K562 (cell line): ENCODE results near the gene CRKL. TPM values are rescaled to one million over a fixed set of nuclear protein-coding genes. Genes with fewer than 3 reads are reported as not detected.
A peak's percentile ranks its signal among the peaks of the same experiment; 100 is the strongest.

Experiments used
- SAP30 ChIP-seq: fragments of 200-600 bp; sonication (generic); IDR thresholded peaks from 2 replicates; pipeline ENCODE4 v1.6.1; 2012; ENCODE audit warnings: borderline replicate concordance, low read depth, mild to moderate bottlenecking, moderate library complexity, low read length, control low read depth, inconsistent platforms; ENCODE audit not compliant: insufficient read depth, poor library complexity, severe bottlenecking
- SRSF3 ChIP-seq: fragments of 200-400 bp; formaldehyde crosslinking; IDR thresholded peaks from 2 replicates; pipeline ENCODE4 v1.6.1; 2016; ENCODE audit warnings: mild to moderate bottlenecking, low read length, moderate library complexity; ENCODE audit not compliant: insufficient read depth
- TAL1 ChIP-seq: fragments of 450-650 bp; IDR thresholded peaks from 2 replicates; pipeline ENCODE4 v1.6.1; 2016; ENCODE audit warnings: mild to moderate bottlenecking
- XRCC4 ChIP-seq: IDR thresholded peaks from one replicate; pipeline ENCODE4 v1.6.1; 2011; ENCODE audit not compliant: insufficient read depth, insufficient read length; ENCODE audit errors: extremely low read depth
- ZNF586 ChIP-seq: fragments of 450-650 bp; formaldehyde crosslinking; conservative IDR thresholded peaks from 2 replicates; pipeline ENCODE4 v1.4.0; 2020; ENCODE audit warnings: mild to moderate bottlenecking, moderate library complexity
- polyA plus RNA-seq, 8 experiments: library from polyadenylated mRNA; depleted of rRNA in 4 of 8; stranded (reverse) in 5 of 8; unstranded in 3 of 8; fragments of >200 nt; fragmentation: Nextera tagmentation in 2 of 8; fragmentation: Illumina TruSeq in 1 of 8; extraction: Ambion mirVana in 2 of 8; extraction: Trizol in 1 of 8; gene quantifications; 2 replicates each; pipeline versions ENCODE4 v1.2.1 to v1.2.3, GENCODE V29; 2011 to 2014; ENCODE audit warnings: inconsistent platforms in 1 of 8, missing spikeins in 1 of 8
- total RNA-seq, 7 experiments: library from RNA; depleted of rRNA in 6 of 7; stranded (reverse); fragments of >200 nt in 6 of 7; fragmentation: Illumina TruSeq in 2 of 7; extraction: Trizol in 2 of 7; gene quantifications; 2 replicates each; pipeline versions ENCODE4 v1.2.1 to v1.2.3, GENCODE V29; 2011 to 2021; ENCODE audit warnings: low replicate concordance in 1 of 7
- TF ChIP-seq, protein P1 (sequence below): fragments of 450-650 bp; formaldehyde crosslinking; IDR thresholded peaks from 2 replicates; pipeline ENCODE4 v1.4.0; 2020; ENCODE audit warnings: mild to moderate bottlenecking, mixed read lengths
- TF ChIP-seq, protein P2 (sequence below): fragments of 200-600 bp; sonication (generic); IDR thresholded peaks from one replicate; pipeline ENCODE4 v1.6.1; 2012; ENCODE audit warnings: mild to moderate bottlenecking, low read depth, low read length, inconsistent platforms
- TF ChIP-seq, protein P3 (sequence below), 3 experiments: fragments of 200-800 bp in 1 of 3; fragments of 250-450 bp in 1 of 3; fragments of 450-650 bp in 1 of 3; sonication (Bioruptor Pico) in 1 of 3; sonication (Bioruptor generic) in 1 of 3; formaldehyde crosslinking in 1 of 3; IDR thresholded peaks; 2 replicates each; pipeline versions ENCODE4 v1.6.1 to v1.8.0; 2016 to 2022; ENCODE audit warnings: mild to moderate bottlenecking in 2 of 3, missing genetic modification characterization in 2 of 3, missing compliant biosample characterization in 1 of 3, moderate library complexity in 1 of 3

Gene CRKL
- total and polyA plus RNA-seq, 9 of the 15 experiments (the other 6 are each of a cell fraction or from before 2014, with no cell fraction given) = 100 to 263 (median 124) TPM

DNA sequence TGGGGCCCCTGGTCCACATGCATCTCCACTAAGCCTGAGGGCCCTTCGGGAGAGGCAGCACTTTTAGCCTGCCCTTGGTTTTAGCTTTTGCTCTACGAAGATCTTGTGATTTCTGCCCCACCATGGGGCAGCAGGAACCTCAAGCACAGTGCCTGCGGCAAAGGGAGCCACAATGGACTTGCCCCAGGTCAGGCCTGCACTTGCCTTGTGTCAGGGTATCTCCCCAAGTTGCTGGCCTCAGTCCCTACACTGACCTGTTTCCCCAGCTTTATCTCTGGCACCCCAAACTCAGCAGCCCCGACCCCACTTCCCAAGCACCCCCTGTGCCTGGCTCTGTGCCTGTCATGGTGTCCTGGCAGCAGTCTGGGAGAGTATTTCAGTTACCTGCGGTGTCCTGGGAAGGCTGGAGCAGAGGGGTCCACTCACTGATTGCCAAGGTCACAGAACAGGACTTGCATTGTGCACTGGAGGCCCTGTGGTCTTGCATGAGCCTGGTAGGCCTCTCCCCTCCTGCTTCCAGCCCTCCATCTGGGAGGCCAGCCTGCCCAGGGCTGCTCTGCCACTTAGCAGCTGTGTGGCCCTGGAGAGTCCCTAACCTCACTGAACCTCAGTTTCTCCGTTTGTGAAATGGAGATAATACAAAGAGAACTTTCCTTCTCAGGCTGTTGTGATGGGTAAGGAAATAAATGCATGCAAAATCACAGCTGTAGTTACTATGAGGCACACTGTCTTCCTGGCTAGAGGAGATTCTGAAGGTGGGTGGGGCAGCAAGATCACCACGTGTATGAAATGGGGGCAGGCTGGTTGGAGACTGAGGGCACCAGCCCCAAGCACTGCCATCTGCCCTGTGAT is 46.2 kb downstream of the CRKL start (continued):
- TF ChIP-seq XRCC4 (no peak), ZNF586 (CRISPR knock-in tag) (no peak), TAL1 (no peak), SRSF3 (no peak), SAP30 (no peak)
- TF ChIP-seq, protein P1, sequence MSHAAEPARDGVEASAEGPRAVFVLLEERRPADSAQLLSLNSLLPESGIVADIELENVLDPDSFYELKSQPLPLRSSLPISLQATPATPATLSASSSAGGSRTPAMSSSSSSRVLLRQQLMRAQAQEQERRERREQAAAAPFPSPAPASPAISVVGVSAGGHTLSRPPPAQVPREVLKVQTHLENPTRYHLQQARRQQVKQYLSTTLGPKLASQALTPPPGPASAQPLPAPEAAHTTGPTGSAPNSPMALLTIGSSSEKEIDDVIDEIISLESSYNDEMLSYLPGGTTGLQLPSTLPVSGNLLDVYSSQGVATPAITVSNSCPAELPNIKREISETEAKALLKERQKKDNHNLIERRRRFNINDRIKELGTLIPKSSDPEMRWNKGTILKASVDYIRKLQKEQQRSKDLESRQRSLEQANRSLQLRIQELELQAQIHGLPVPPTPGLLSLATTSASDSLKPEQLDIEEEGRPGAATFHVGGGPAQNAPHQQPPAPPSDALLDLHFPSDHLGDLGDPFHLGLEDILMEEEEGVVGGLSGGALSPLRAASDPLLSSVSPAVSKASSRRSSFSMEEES = no peak
- TF ChIP-seq, protein P2, sequence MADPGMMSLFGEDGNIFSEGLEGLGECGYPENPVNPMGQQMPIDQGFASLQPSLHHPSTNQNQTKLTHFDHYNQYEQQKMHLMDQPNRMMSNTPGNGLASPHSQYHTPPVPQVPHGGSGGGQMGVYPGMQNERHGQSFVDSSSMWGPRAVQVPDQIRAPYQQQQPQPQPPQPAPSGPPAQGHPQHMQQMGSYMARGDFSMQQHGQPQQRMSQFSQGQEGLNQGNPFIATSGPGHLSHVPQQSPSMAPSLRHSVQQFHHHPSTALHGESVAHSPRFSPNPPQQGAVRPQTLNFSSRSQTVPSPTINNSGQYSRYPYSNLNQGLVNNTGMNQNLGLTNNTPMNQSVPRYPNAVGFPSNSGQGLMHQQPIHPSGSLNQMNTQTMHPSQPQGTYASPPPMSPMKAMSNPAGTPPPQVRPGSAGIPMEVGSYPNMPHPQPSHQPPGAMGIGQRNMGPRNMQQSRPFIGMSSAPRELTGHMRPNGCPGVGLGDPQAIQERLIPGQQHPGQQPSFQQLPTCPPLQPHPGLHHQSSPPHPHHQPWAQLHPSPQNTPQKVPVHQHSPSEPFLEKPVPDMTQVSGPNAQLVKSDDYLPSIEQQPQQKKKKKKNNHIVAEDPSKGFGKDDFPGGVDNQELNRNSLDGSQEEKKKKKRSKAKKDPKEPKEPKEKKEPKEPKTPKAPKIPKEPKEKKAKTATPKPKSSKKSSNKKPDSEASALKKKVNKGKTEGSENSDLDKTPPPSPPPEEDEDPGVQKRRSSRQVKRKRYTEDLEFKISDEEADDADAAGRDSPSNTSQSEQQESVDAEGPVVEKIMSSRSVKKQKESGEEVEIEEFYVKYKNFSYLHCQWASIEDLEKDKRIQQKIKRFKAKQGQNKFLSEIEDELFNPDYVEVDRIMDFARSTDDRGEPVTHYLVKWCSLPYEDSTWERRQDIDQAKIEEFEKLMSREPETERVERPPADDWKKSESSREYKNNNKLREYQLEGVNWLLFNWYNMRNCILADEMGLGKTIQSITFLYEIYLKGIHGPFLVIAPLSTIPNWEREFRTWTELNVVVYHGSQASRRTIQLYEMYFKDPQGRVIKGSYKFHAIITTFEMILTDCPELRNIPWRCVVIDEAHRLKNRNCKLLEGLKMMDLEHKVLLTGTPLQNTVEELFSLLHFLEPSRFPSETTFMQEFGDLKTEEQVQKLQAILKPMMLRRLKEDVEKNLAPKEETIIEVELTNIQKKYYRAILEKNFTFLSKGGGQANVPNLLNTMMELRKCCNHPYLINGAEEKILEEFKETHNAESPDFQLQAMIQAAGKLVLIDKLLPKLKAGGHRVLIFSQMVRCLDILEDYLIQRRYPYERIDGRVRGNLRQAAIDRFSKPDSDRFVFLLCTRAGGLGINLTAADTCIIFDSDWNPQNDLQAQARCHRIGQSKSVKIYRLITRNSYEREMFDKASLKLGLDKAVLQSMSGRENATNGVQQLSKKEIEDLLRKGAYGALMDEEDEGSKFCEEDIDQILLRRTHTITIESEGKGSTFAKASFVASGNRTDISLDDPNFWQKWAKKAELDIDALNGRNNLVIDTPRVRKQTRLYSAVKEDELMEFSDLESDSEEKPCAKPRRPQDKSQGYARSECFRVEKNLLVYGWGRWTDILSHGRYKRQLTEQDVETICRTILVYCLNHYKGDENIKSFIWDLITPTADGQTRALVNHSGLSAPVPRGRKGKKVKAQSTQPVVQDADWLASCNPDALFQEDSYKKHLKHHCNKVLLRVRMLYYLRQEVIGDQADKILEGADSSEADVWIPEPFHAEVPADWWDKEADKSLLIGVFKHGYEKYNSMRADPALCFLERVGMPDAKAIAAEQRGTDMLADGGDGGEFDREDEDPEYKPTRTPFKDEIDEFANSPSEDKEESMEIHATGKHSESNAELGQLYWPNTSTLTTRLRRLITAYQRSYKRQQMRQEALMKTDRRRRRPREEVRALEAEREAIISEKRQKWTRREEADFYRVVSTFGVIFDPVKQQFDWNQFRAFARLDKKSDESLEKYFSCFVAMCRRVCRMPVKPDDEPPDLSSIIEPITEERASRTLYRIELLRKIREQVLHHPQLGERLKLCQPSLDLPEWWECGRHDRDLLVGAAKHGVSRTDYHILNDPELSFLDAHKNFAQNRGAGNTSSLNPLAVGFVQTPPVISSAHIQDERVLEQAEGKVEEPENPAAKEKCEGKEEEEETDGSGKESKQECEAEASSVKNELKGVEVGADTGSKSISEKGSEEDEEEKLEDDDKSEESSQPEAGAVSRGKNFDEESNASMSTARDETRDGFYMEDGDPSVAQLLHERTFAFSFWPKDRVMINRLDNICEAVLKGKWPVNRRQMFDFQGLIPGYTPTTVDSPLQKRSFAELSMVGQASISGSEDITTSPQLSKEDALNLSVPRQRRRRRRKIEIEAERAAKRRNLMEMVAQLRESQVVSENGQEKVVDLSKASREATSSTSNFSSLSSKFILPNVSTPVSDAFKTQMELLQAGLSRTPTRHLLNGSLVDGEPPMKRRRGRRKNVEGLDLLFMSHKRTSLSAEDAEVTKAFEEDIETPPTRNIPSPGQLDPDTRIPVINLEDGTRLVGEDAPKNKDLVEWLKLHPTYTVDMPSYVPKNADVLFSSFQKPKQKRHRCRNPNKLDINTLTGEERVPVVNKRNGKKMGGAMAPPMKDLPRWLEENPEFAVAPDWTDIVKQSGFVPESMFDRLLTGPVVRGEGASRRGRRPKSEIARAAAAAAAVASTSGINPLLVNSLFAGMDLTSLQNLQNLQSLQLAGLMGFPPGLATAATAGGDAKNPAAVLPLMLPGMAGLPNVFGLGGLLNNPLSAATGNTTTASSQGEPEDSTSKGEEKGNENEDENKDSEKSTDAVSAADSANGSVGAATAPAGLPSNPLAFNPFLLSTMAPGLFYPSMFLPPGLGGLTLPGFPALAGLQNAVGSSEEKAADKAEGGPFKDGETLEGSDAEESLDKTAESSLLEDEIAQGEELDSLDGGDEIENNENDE = no peak
- TF ChIP-seq, protein P3, sequence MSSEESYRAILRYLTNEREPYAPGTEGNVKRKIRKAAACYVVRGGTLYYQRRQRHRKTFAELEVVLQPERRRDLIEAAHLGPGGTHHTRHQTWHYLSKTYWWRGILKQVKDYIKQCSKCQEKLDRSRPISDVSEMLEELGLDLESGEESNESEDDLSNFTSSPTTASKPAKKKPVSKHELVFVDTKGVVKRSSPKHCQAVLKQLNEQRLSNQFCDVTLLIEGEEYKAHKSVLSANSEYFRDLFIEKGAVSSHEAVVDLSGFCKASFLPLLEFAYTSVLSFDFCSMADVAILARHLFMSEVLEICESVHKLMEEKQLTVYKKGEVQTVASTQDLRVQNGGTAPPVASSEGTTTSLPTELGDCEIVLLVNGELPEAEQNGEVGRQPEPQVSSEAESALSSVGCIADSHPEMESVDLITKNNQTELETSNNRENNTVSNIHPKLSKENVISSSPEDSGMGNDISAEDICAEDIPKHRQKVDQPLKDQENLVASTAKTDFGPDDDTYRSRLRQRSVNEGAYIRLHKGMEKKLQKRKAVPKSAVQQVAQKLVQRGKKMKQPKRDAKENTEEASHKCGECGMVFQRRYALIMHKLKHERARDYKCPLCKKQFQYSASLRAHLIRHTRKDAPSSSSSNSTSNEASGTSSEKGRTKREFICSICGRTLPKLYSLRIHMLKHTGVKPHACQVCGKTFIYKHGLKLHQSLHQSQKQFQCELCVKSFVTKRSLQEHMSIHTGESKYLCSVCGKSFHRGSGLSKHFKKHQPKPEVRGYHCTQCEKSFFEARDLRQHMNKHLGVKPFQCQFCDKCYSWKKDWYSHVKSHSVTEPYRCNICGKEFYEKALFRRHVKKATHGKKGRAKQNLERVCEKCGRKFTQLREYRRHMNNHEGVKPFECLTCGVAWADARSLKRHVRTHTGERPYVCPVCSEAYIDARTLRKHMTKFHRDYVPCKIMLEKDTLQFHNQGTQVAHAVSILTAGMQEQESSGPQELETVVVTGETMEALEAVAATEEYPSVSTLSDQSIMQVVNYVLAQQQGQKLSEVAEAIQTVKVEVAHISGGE (CRISPR knock-in tag; IDR thresholded peaks at IDR 0.05) = peak in 1 of 3 experiments; percentile 47; a peak in 2 of 6 replicates
